Psoas muscle (tissue), 8 donors: ENCODE results near the gene TRMT61A. TPM values are rescaled to one million over a fixed set of nuclear protein-coding genes. Genes with fewer than 3 reads are reported as not detected.

Experiments used
- ATAC-seq, 4 donors: fragments of 200-7000 bp; cut with Tn5 transposase; one replicate each; pipeline ENCODE4 v1.9.1; 2020; ENCODE audit warnings: moderate library complexity in 3 of 4, mild to moderate bottlenecking in 2 of 4
- DNase-seq, 2 donors: peaks; one replicate each; pipeline ENCODE4 v3.0.0-alpha.2; 2020
- H3K27ac ChIP-seq: fragments of 200-600 bp; one replicate; pipeline ENCODE4 v1.8.0; 2022
- H3K27me3 ChIP-seq, 3 donors: fragments of 200-600 bp in 1 of 3; one replicate each; pipeline versions ENCODE4 v1.6.1 to v1.8.0; 2013 to 2022; ENCODE audit warnings: low read length in 2 of 3, mild to moderate bottlenecking in 2 of 3, moderate library complexity in 1 of 3; ENCODE audit not compliant: insufficient read depth in 3 of 3
- H3K36me3 ChIP-seq, 2 donors: fragments of 200-600 bp in 1 of 2; one replicate each; pipeline versions ENCODE4 v1.6.1 to v1.8.0; 2013 to 2022; ENCODE audit warnings: low read depth in 1 of 2, mild to moderate bottlenecking in 1 of 2, moderate library complexity in 1 of 2; ENCODE audit not compliant: insufficient read depth in 1 of 2
- H3K4me1 ChIP-seq: fragments of 200-600 bp; one replicate; pipeline ENCODE4 v1.8.0; 2022
- H3K4me3 ChIP-seq: fragments of 200-600 bp; one replicate; pipeline ENCODE4 v1.8.0; 2022; ENCODE audit warnings: mild to moderate bottlenecking
- H3K9me3 ChIP-seq: fragments of 200-600 bp; one replicate; pipeline ENCODE4 v1.8.0; 2022
- WGBS, 3 donors: extraction: QIAGEN DNeasy Blood & Tissue Kit; methylation state at CpG; one replicate each; pipeline versions ENCODE4 v1.1.6 to v1.1.7; 2013; 5-methylcytosine and 5-hydroxymethylcytosine counted together
- intact Hi-C, 2 donors: fragments of 100-400 bp; cut with DNase I; formaldehyde crosslinking; loops; one replicate each; pipeline versions ENCODE4 v1.11.0 to v1.14.2; 2022
- polyA plus RNA-seq, 3 donors: library from polyadenylated mRNA; stranded (reverse); fragments of 200-250 nt; gene quantifications; one replicate each; pipeline ENCODE4 v1.2.3, GENCODE V29; 2013
- total RNA-seq, 4 donors: library from RNA; stranded (reverse); fragmentation: NEBNext Ultra II Directional in 2 of 4; extraction: Animal tissue kit (Norgen Biotek cat#: 25700) in 2 of 4; gene quantifications; one replicate each; pipeline versions ENCODE4 v1.2.1 to v1.2.4, GENCODE V29; 2021 to 2023
- TF ChIP-seq, protein P1 (sequence below): fragments of 200-600 bp; IDR thresholded peaks from one replicate; pipeline ENCODE4 v1.8.0; 2022; ENCODE audit warnings: antibody characterized with exemption
- donor health status: healthy with polysubstance abuse.
- donor health status: DM: no; HTN: no; CAD: no; lungs with moderate emphysema.
- donor health status: Bipolar disorder and iron deficiency.
- donor health status: healthy.
- donor health status: DM: yes; HTN: yes; CAD: no.
- donor health status: DM: no; HTN: no; CAD: no.
- donor health status: DM: no; HTN: no; CAD: no.
- donor health status: DM: yes; HTN: yes; CAD: no.

The TRMT61A gene
- total and polyA plus RNA-seq, 7 donors = 6.5 to 29.5 (median 12.7) TPM

DNA sequence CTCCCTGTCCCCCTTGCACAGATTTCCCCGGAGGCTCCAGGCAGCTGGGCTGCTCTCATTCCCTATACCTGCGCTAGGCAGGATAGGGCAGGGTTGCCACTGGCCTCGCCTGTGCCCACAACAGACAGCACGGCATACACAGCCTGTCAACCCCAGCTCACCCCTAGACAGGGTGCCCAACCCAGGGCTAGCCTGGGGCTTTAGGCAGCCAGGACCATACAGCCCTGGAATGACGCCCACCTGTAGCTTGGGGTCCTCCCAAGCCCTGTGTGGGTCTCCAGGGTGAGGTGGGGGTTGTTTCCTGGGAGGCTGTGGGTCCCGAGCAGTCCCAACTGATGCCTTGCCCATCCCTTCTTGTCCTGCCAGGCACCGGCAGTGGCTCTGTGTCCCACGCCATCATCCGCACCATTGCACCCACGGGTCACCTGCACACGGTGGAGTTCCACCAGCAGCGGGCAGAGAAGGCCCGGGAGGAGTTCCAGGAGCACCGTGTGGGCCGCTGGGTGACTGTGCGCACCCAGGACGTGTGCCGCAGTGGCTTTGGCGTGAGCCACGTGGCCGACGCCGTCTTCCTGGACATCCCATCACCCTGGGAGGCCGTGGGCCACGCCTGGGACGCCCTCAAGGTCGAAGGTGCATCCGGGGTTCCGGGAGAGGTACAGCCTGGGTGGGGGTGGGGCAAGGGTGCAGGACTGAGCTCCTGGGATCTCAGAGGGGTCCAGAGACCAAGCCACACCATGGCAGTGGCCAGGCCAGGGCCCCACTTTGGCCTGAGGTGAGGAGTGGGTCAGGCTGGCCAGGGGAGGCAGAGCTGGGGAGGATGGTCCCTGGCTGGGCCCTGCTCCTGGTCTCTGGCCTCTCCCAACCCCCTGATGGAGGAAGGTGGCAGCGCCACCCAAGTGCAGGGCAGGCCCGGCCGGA is 3.5 kb downstream of the TRMT61A start:
- no peaks in the 10 kb centered on the region for H3K9me3 ChIP-seq
- intact Hi-C loops = no loop called here
- no peak overlapping the region for H3K27ac ChIP-seq
- ATAC-seq (no peak), DNase-seq (peak in 1 of 2 donors; percentile 9)
- H3K36me3 ChIP-seq = peaks cover 0 to 44% of the 10 kb centered on the region in 2 donors
- WGBS, 3 donors = 86 to 90% (median 89%) methylated on average over 30 to 32 of the region's 32 CpGs
- peaks cover 19% of the 10 kb centered on the region for H3K4me1 ChIP-seq
- H3K4me3 ChIP-seq = no peak overlapping the region
- H3K27me3 ChIP-seq = no peaks in the 10 kb centered on the region
- TF ChIP-seq, protein P1, sequence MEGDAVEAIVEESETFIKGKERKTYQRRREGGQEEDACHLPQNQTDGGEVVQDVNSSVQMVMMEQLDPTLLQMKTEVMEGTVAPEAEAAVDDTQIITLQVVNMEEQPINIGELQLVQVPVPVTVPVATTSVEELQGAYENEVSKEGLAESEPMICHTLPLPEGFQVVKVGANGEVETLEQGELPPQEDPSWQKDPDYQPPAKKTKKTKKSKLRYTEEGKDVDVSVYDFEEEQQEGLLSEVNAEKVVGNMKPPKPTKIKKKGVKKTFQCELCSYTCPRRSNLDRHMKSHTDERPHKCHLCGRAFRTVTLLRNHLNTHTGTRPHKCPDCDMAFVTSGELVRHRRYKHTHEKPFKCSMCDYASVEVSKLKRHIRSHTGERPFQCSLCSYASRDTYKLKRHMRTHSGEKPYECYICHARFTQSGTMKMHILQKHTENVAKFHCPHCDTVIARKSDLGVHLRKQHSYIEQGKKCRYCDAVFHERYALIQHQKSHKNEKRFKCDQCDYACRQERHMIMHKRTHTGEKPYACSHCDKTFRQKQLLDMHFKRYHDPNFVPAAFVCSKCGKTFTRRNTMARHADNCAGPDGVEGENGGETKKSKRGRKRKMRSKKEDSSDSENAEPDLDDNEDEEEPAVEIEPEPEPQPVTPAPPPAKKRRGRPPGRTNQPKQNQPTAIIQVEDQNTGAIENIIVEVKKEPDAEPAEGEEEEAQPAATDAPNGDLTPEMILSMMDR = no peak

- Histone ChIP-seq H3K4me1 (peaks cover 20% of the 10 kb centered on the region), H3K9me3 (no peaks in the 10 kb centered on the region), H3K4me3 (no peak overlapping the region), H3K27ac (no peak overlapping the region), H3K36me3 (peaks cover 0 to 44% of the 10 kb centered on the region in 2 donors), H3K27me3 (no peaks in the 10 kb centered on the region)
- intact Hi-C loops = no loop called here
- ATAC-seq = no peak
- WGBS, 3 donors = 71 to 80% (median 79%) methylated on average over 18 to 23 of the region's 23 CpGs
- DNase-seq = no peak
- TF ChIP-seq, protein P1 = no peak
Observed at GRCh38 chr14:103533137-103533998, 4.4 kb downstream of the TRMT61A start.

DNA sequence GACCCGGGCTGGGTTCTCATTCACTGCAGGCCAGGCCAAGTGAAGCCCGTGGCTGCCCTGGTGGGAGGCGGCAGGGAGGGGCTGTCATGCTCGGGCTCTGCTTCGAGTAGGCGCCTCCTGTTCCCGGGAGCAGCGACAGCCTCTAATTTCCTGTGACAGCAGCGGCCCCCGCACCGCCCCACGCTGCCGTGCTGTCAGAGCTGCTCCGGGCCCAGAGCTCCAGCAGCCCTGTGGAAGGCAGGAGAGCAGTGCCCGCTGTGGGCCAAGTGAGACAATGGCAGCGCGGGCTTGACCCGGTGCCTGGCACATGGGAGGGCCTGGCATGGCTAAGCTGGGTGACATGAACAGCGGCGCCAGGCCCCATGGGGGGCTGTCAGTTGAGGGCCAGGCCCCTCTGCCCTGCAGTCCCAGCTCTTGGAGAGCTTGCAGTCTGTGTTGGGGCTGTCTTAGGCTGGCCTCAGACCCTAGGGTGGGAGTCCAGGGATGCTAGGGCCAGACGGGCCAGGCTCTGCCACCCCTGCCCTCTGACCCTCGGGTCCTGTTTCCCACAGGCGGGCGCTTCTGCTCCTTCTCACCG is 5.1 kb downstream of the TRMT61A start:
- peaks cover 0 to 44% of the 10 kb centered on the region in 2 donors for H3K36me3 ChIP-seq
- H3K9me3 ChIP-seq = no peaks in the 10 kb centered on the region
- H3K4me3 ChIP-seq = no peak overlapping the region
- 73 to 85% (median 79%) methylated on average over 23 to 25 of the region's 25 CpGs for WGBS, 3 donors
- no peaks in the 10 kb centered on the region for H3K27me3 ChIP-seq
- intact Hi-C loops = no loop called here
- no peak for ATAC-seq
- no peak overlapping the region for H3K27ac ChIP-seq
- no peak for DNase-seq
- peaks cover 25% of the 10 kb centered on the region for H3K4me1 ChIP-seq
- TF ChIP-seq, protein P1 = no peak

DNA sequence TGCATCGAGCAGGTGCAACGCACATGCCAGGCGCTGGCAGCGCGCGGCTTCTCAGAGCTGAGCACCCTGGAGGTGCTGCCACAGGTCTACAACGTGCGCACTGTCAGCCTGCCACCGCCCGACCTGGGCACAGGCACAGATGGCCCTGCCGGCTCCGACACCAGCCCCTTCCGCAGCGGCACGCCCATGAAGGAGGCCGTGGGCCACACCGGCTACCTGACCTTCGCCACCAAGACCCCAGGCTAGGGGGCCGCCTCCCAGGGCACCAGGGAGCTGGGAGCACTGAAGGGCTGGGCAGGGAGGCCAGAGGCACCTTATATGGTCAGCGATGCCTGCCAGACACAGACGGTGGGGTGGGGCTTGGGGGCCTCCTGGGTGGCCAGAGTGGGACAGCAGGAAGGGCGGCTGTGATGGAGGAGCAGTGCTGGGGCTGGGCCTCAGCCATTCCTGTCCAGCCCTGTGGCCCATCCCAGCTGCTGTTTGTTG is 5.6 kb downstream of the TRMT61A start:
- WGBS, 3 donors = 82 to 85% (median 82%) methylated on average over 22 of the region's 22 CpGs
- no peak for ATAC-seq
- intact Hi-C loops = no loop called here
- peak in 1 of 2 donors; percentile 24 for DNase-seq
- H3K27me3 ChIP-seq = no peaks in the 10 kb centered on the region
- peaks cover 0 to 44% of the 10 kb centered on the region in 2 donors for H3K36me3 ChIP-seq
- no peaks in the 10 kb centered on the region for H3K9me3 ChIP-seq
- H3K4me1 ChIP-seq = peaks cover 27% of the 10 kb centered on the region
- H3K27ac ChIP-seq = no peak overlapping the region
- H3K4me3 ChIP-seq = no peak overlapping the region
- TF ChIP-seq, protein P1 = no peak
